ENCODE data around the gene PRL. TPM values are rescaled to one million over a fixed set of nuclear protein-coding genes. Genes with fewer than 3 reads are reported as not detected.

Gene PRL
- total RNA-seq: not detected

- Histone ChIP-seq H3K27me3 (replicated peaks; ENCODE audit: insufficient read depth) (no peaks in the 10 kb centered on the region), H3K27ac (no peak within 1 kb of the TSS), H3K9me3 (no peaks in the 10 kb centered on the region), H3K4me3 (no peak within 1 kb of the TSS), H3K4me1 (ENCODE audit: control insufficient read depth in 1 of 2, low read depth in 2 of 2) (no peaks in the 10 kb centered on the region), H3K36me3 (no peaks in the 10 kb centered on the region)
- TF ChIP-seq CTCF (IDR thresholded peaks at IDR 0.05): no peak
- ATAC-seq (ENCODE audit: insufficient number of reproducible peaks, low FRiP score, low read depth) (no peak), DNase-seq (ENCODE audit: low spot score) (no peak)
Observed at GRCh38 chr6:22296936-22297335, at the start of gene PRL. Gene PRL, minus strand, starts transcription at chr6:22297036. Its CDS starts 54 bp downstream, at chr6:22296982.

GRCh38 chr6:22343864-22344263 lies 47.0 kb upstream of the PRL start:
- Histone ChIP-seq H3K4me1 (ENCODE audit: control insufficient read depth in 1 of 2, low read depth in 2 of 2) (peaks cover 0 to 4% of the 10 kb centered on the region in 2 donors), H3K27me3 (replicated peaks; ENCODE audit: insufficient read depth) (no peaks in the 10 kb centered on the region), H3K9me3 (no peaks in the 10 kb centered on the region), H3K36me3 (no peaks in the 10 kb centered on the region), H3K4me3 (no peak overlapping the region), H3K27ac (no peak overlapping the region)
- DNase-seq (ENCODE audit: low spot score) (no peak), ATAC-seq (ENCODE audit: insufficient number of reproducible peaks, low FRiP score, low read depth) (no peak)
- no peak for TF ChIP-seq CTCF (IDR thresholded peaks at IDR 0.05)

GRCh38 chr6:22334778-22335177 lies 37.9 kb upstream of the PRL start:
- ATAC-seq (ENCODE audit: insufficient number of reproducible peaks, low FRiP score, low read depth) (no peak), DNase-seq (ENCODE audit: low spot score) (no peak)
- H3K27me3 ChIP-seq (replicated peaks; ENCODE audit: insufficient read depth): no peaks in the 10 kb centered on the region
- H3K36me3 ChIP-seq: no peaks in the 10 kb centered on the region
- no peak overlapping the region for H3K27ac ChIP-seq
- H3K9me3 ChIP-seq: no peaks in the 10 kb centered on the region
- no peak overlapping the region for H3K4me3 ChIP-seq
- TF ChIP-seq CTCF (IDR thresholded peaks at IDR 0.05): no peak
- no peaks in the 10 kb centered on the region for H3K4me1 ChIP-seq (ENCODE audit: control insufficient read depth in 1 of 2, low read depth in 2 of 2)

GRCh38 chr6:22333802-22334201 lies 37.0 kb upstream of the PRL start:
- Histone ChIP-seq H3K9me3 (no peaks in the 10 kb centered on the region), H3K4me1 (ENCODE audit: control insufficient read depth in 1 of 2, low read depth in 2 of 2) (no peaks in the 10 kb centered on the region), H3K27me3 (replicated peaks; ENCODE audit: insufficient read depth) (no peaks in the 10 kb centered on the region), H3K36me3 (no peaks in the 10 kb centered on the region), H3K4me3 (no peak overlapping the region), H3K27ac (no peak overlapping the region)
- TF ChIP-seq CTCF (IDR thresholded peaks at IDR 0.05): no peak
- ATAC-seq (ENCODE audit: insufficient number of reproducible peaks, low FRiP score, low read depth) (no peak), DNase-seq (ENCODE audit: low spot score) (no peak)

GRCh38 chr6:22332711-22333110 lies 35.9 kb upstream of the PRL start:
- no peak for ATAC-seq (ENCODE audit: insufficient number of reproducible peaks, low FRiP score, low read depth)
- no peak overlapping the region for H3K27ac ChIP-seq
- no peaks in the 10 kb centered on the region for H3K36me3 ChIP-seq
- H3K9me3 ChIP-seq: no peaks in the 10 kb centered on the region
- no peaks in the 10 kb centered on the region for H3K4me1 ChIP-seq (ENCODE audit: control insufficient read depth in 1 of 2, low read depth in 2 of 2)
- TF ChIP-seq CTCF (IDR thresholded peaks at IDR 0.05): no peak
- H3K4me3 ChIP-seq: no peak overlapping the region
- no peak for DNase-seq (ENCODE audit: low spot score)
- no peaks in the 10 kb centered on the region for H3K27me3 ChIP-seq (replicated peaks; ENCODE audit: insufficient read depth)

All from thoracic aorta (tissue), 2 donors.